GM12874 (cell line): ENCODE data around the gene ZNF512.

ENCODE experiments used
- TF ChIP-seq, protein P1 (sequence below): IDR thresholded peaks from 2 replicates; pipeline ENCODE4 v1.5.1; 2011; ENCODE audit warnings: low read depth, mild to moderate bottlenecking, control low read depth, low read length, moderate library complexity; ENCODE audit not compliant: insufficient read depth

ZNF512 gene

DNA sequence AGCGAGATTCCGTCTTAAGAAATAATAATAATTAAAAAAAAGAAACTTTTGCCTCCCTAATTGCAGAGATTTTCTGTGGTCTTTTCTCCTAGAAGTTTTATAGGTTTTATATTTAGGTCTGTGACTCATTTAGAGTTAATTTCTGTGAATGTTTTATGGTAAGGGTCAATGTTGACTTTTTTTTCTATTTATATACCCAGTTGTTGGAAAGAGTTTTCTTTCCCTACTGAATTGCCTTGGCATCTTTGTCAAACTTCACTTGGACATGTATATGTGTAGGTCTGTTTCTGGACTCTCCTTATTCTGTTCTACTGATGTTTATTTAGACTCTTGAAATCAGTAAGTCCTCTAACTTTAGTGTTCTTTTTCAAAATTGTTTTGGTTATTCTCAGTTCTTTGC, 5.5 kb downstream of the ZNF512 start:
- TF ChIP-seq, protein P1, sequence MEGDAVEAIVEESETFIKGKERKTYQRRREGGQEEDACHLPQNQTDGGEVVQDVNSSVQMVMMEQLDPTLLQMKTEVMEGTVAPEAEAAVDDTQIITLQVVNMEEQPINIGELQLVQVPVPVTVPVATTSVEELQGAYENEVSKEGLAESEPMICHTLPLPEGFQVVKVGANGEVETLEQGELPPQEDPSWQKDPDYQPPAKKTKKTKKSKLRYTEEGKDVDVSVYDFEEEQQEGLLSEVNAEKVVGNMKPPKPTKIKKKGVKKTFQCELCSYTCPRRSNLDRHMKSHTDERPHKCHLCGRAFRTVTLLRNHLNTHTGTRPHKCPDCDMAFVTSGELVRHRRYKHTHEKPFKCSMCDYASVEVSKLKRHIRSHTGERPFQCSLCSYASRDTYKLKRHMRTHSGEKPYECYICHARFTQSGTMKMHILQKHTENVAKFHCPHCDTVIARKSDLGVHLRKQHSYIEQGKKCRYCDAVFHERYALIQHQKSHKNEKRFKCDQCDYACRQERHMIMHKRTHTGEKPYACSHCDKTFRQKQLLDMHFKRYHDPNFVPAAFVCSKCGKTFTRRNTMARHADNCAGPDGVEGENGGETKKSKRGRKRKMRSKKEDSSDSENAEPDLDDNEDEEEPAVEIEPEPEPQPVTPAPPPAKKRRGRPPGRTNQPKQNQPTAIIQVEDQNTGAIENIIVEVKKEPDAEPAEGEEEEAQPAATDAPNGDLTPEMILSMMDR, result no peak

GRCh38 chr2:27591745-27592144, 8.9 kb downstream of the ZNF512 start:
- TF ChIP-seq, protein P1, result no peak

DNA sequence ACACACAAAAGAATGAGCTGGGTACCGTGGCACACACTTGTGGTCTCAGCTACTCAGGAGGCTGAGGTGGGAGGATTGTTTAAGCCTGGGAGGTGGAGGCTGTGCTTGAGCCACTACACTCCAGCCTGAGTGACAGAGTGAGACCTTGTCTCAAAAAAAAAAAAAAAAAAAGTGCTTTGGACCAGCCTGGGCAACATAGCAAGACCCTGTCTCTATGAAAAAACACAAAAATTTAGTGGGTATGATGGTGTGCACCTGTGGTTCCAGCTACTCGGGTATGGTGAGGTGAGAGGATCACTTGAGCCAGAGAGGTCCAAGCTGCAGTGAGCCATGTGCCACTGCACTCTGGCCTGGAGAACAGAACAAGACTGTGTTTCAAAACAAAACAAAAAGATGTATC, 10.4 kb downstream of the ZNF512 start:
- TF ChIP-seq, protein P1, result no peak

DNA sequence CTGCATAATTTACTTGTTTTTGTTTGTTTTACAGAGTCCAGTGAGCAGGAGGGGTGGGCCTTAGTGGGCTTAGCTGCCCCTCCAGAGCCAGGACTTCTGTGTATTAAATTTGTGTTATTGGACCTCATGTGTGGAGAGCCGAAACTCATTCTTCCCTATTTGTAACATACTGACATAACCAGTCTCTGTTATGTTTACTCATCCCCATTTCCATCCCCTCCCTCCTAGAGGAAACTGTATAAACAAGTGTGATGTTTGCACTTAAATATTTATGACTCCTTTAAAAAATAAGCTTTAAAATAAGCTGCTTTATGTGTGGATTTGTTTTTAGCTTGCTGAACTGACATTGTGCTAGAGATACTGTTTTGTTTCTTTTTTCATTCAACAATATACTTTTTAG, 13.8 kb downstream of the ZNF512 start:
- TF ChIP-seq, protein P1, result no peak

DNA sequence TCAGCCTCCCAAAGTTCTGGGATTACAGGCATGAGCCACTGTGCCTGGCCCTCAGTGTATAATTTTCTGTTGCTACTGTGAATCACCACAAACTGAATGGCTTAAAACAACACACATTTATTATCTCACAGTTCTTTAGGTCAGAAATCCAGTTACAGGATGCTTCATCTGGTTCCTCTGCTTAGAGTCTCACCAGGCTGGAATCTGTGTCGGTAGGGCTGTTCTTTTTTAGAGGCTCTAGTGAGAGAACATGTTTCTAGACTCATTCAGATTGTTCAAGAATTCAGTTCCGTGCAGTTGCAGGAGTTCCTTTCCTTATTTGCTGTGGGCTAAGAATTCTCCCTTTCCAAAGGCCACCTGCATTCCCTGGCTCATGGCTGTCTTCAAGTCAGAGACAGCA, 23.8 kb downstream of the ZNF512 start:
- TF ChIP-seq, protein P1, result no peak

DNA sequence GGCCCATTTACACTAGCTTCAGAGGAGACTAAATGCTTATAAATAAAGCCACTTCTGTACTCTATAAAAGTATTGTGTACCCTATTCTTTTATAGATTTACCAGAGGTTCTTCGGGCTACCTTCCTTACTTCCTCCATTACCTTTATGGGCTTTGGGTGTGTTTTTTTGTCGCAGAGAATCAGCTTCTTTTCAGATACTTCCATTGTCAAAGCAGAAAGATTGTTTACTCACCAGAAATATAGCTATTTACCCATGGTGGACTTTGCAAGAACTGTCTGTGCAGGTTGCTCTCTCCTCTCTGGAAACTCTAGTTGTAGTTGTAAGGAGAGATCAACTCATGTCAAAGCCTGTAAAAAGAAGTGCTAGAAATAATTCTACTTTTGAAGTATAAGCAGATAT, 31.1 kb downstream of the ZNF512 start:
- TF ChIP-seq, protein P1, result no peak

DNA sequence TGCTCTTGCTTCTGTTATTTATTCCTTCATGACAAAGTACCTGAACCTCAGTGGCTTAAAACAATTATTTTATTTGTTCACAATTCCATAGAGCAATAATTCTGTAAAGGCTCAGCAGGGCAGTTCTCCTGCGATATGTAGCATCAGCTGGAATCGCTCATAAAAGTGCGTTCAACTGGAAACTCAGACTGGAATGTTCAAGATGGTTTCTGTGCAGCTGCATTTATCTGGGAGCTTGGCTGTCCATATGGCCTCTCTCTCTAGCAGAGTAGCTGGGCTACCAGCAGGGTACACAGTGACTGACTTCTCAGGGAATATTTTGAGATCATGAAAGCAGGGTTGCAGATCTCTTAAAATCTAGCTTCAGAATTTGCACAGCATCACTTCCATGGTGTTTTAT, 32.5 kb downstream of the ZNF512 start:
- TF ChIP-seq, protein P1, result no peak

GRCh38 chr2:27621524-27621923, 38.7 kb downstream of the ZNF512 start:
- TF ChIP-seq, protein P1, result no peak
